HG03378 (cell line): ENCODE results near the gene PPP2R5E.
"Not testable (repeated sequence)": the region's sequence is repeated elsewhere in the genome, so short reads cannot be mapped to it uniquely, and the experiment has no call there.

Source experiments
- ATAC-seq: cut with Tn5 transposase; IDR thresholded peaks from one replicate; pipeline ENCODE4 v1.9.1; 2021; ENCODE audit warnings: mild to moderate bottlenecking, moderate library complexity; ENCODE audit not compliant: unreplicated experiment

Gene PPP2R5E

GRCh38 chr14:63388766-63389431 is 154.3 kb downstream of the PPP2R5E start:
- peak; percentile 79 for ATAC-seq

- no peak for ATAC-seq
Measured at GRCh38 chr14:63387711-63388110, 155.5 kb downstream of the PPP2R5E start.

GRCh38 chr14:63383776-63384367 is 159.3 kb downstream of the PPP2R5E start:
- peak; percentile 87 for ATAC-seq

- ATAC-seq = no peak
Measured at GRCh38 chr14:63378444-63378843, 164.7 kb downstream of the PPP2R5E start.

- no peak for ATAC-seq
Measured at GRCh38 chr14:63375769-63376168, 167.4 kb downstream of the PPP2R5E start.

GRCh38 chr14:63371613-63372012 is 171.6 kb downstream of the PPP2R5E start:
- ATAC-seq = not testable (repeated sequence)

GRCh38 chr14:63371033-63371432 is 172.1 kb downstream of the PPP2R5E start:
- ATAC-seq = no peak

GRCh38 chr14:63367742-63368364 is 175.3 kb downstream of the PPP2R5E start:
- ATAC-seq = no peak

GRCh38 chr14:63362389-63362819 is 180.8 kb downstream of the PPP2R5E start:
- ATAC-seq = no peak

GRCh38 chr14:63361790-63362189 is 181.4 kb downstream of the PPP2R5E start:
- ATAC-seq = no peak

GRCh38 chr14:63357841-63358240 is 185.3 kb downstream of the PPP2R5E start:
- no peak for ATAC-seq

- no peak for ATAC-seq
Measured at GRCh38 chr14:63345826-63346225, 197.4 kb downstream of the PPP2R5E start.

- ATAC-seq = no peak
Measured at GRCh38 chr14:63344336-63344735, 198.8 kb downstream of the PPP2R5E start.

- no peak for ATAC-seq
Measured at GRCh38 chr14:63343878-63344277, 199.3 kb downstream of the PPP2R5E start.

GRCh38 chr14:63342371-63342770 is 200.8 kb downstream of the PPP2R5E start:
- ATAC-seq = no peak

GRCh38 chr14:63328787-63329737 is 214.1 kb downstream of the PPP2R5E start:
- ATAC-seq = no peak

- no peak for ATAC-seq
Measured at GRCh38 chr14:63326840-63327239, 216.3 kb downstream of the PPP2R5E start.

- no peak for ATAC-seq
Measured at GRCh38 chr14:63322897-63323573, 220.1 kb downstream of the PPP2R5E start.

GRCh38 chr14:63322472-63322871 is 220.7 kb downstream of the PPP2R5E start:
- no peak for ATAC-seq
